Epithelial cell of esophagus (primary cell): Measurements from ENCODE around the gene TNFRSF8.

Experiments
- DNase-seq: peaks from one replicate; pipeline ENCODE4 v3.0.0; 2010; ENCODE audit warnings: low read depth
- H3K4me3 ChIP-seq: 2 replicates; pipeline ENCODE4 v1.5.1; 2011; ENCODE audit warnings: mild to moderate bottlenecking, low read length, control low read depth
- CTCF ChIP-seq: IDR thresholded peaks from 2 replicates; pipeline ENCODE4 v1.5.1; 2011; ENCODE audit warnings: low read depth, mild to moderate bottlenecking, low read length, control low read depth, inconsistent platforms; ENCODE audit not compliant: insufficient read depth; ENCODE audit errors: missing control alignments

TNFRSF8 gene

GRCh38 chr1:12152113-12152891 is 89.2 kb downstream of the TNFRSF8 start:
- no peak overlapping the region for H3K4me3 ChIP-seq
- no peak for TF ChIP-seq CTCF
- no peak for DNase-seq

- no peak for TF ChIP-seq CTCF
- no peak overlapping the region for H3K4me3 ChIP-seq
- no peak for DNase-seq
These were observed 90.2 kb downstream of the TNFRSF8 start for GRCh38 chr1:12153181-12153785.

- no peak for DNase-seq
- no peak overlapping the region for H3K4me3 ChIP-seq
- TF ChIP-seq CTCF: no peak
These were observed 92.2 kb downstream of the TNFRSF8 start for GRCh38 chr1:12155328-12155727.

GRCh38 chr1:12157366-12158231 is 94.5 kb downstream of the TNFRSF8 start:
- no peak overlapping the region for H3K4me3 ChIP-seq
- peak; percentile 22 for DNase-seq
- no peak for TF ChIP-seq CTCF

GRCh38 chr1:12158357-12159092 is 95.4 kb downstream of the TNFRSF8 start:
- DNase-seq: no peak
- H3K4me3 ChIP-seq: no peak overlapping the region
- TF ChIP-seq CTCF: no peak

GRCh38 chr1:12159816-12160215 is 96.7 kb downstream of the TNFRSF8 start:
- TF ChIP-seq CTCF: no peak
- H3K4me3 ChIP-seq: no peak overlapping the region
- peak; percentile 36 for DNase-seq
